ENCODE results near the gene A4GALT.
A peak's percentile ranks its signal among the peaks of the same experiment; 100 is the strongest.

Gene A4GALT

DNA sequence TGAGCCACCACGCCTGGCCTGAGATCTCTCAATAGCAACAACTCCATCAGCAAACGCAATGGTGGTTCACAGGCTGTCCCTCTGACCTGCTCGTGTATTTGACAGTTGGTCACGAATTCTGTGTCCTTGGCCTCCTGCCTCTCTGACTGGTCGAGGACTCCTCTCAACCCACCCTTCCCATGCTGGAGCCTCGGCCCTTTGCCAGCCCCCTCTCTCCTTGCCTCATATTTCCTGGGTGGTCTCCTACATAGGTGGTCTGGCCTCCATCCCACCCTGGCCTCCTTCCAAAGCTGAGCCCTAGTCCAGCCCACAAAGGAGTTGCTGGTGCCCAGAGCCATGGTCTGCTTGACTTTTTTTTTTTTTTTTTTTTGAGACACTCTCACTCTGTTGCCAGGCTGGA lies 11.4 kb upstream of the A4GALT start:
- H3K4me3 ChIP-seq (ENCODE audit: low read depth, low read length): no peak overlapping the region
- no peak for DNase-seq (ENCODE audit: low read depth)
- TF ChIP-seq, protein P1, sequence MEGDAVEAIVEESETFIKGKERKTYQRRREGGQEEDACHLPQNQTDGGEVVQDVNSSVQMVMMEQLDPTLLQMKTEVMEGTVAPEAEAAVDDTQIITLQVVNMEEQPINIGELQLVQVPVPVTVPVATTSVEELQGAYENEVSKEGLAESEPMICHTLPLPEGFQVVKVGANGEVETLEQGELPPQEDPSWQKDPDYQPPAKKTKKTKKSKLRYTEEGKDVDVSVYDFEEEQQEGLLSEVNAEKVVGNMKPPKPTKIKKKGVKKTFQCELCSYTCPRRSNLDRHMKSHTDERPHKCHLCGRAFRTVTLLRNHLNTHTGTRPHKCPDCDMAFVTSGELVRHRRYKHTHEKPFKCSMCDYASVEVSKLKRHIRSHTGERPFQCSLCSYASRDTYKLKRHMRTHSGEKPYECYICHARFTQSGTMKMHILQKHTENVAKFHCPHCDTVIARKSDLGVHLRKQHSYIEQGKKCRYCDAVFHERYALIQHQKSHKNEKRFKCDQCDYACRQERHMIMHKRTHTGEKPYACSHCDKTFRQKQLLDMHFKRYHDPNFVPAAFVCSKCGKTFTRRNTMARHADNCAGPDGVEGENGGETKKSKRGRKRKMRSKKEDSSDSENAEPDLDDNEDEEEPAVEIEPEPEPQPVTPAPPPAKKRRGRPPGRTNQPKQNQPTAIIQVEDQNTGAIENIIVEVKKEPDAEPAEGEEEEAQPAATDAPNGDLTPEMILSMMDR (conservative IDR thresholded peaks at IDR 0.05; ENCODE audit: low read depth, low read length): no peak

DNA sequence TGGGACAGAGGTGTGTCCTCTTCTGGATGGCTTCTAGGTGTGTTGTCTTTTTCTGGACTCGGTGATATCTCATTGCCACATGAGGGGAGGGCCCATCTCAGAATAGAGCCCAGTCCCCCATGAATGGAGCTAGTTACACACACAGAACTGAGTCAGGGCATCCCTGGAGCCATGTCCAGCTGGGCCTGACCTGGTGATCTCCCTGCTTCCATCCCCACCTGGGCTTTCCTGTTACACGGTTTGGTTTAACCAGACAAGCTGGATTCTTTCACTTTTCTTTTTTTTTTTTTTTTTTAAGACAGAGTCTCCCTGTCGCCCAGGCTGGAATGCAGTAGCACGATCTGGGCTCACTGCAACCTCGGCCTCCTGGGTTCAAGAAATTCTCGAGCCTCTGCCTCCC lies 6.1 kb upstream of the A4GALT start:
- TF ChIP-seq, protein P1 (conservative IDR thresholded peaks at IDR 0.05; ENCODE audit: low read depth, low read length): no peak
- DNase-seq (ENCODE audit: low read depth): no peak
- H3K4me3 ChIP-seq (ENCODE audit: low read depth, low read length): no peak overlapping the region

DNA sequence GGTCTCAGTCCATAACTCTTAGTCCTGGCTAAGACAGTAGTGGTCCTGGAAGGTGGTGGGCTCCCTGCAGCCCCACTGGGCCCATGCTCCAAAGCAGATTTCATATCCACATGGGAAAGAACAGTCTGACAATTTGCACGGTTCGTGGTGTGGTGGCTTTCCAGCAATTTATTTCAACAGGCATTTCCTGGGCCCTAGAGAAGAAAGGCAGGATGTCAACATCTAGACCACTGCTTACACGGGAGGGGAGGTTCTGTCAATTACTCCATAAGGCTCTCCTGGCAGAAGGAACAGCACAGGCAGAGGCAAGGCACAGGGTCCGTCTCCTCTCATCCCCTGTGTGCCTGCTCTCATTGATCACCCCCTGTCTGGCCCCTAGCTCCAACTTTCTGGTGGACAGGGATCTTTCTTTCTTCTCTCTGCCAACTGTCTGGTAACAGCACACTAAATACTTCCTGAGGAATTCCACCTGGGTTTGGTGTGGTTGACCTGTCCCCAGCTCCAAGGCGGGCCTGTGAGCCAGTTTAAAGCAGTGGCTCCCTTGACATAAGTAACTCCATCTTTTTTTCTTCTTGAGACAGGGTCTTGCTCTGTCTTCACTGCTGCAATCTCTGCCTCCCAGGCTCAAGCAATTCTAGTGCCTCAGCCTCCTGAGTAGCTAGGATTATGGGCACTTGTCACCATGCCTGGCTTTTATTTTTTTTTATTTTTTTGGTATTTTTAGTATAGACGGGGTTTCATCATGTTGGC lies 5.1 kb upstream of the A4GALT start:
- H3K4me3 ChIP-seq (ENCODE audit: low read depth, low read length): no peak overlapping the region
- TF ChIP-seq, protein P1 (conservative IDR thresholded peaks at IDR 0.05; ENCODE audit: low read depth, low read length): no peak
- peak; percentile 48 for DNase-seq (ENCODE audit: low read depth)

DNA sequence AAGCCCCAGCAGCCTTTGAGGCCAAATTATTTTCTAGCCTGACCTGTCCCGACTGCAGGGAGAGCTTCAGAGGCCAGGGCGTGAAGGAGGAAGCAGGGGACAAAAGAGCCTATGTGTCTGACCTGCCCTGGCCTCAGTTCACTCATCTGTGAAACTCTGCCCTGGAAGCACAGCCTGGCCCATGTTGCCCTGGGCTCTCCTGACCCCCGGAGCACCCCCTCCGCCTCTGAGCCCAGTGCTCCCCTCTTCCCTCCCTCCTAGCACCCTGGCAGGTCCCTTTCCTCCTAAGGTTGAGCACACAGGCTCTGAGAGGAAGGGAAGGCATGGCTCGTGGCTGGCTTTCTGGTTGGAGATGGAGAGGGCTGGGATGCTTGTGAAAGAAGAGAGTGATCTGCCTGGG lies 3.4 kb upstream of the A4GALT start:
- TF ChIP-seq, protein P1 (conservative IDR thresholded peaks at IDR 0.05; ENCODE audit: low read depth, low read length): no peak

DNA sequence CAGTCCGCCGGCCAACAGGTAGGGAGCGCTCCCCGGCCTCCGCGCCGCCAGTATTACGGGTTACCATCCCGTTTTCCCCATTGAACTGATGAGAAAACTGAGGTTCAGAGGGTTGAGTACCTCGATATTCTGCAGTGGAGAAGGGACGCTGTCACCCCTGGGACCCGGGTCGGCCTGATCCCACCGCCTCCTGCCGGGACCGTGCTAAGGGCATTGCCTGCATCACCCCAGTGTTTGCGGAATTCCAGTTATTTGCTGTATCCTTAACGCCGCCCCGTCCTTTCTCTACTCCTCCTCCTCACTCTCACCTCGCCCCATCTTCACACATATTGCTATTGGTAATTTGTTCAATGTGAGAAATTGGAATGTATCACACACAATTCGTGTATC lies 370 bp upstream of the A4GALT start:
- peak overlapping the region; percentile 66 for H3K4me3 ChIP-seq (ENCODE audit: low read depth, low read length)
- TF ChIP-seq, protein P1 (conservative IDR thresholded peaks at IDR 0.05; ENCODE audit: low read depth, low read length): no peak

More for the DNA sequence above, 3.4 kb upstream of the A4GALT start:
- H3K4me3 ChIP-seq (ENCODE audit: low read depth, low read length): no peak overlapping the region
- DNase-seq (ENCODE audit: low read depth): no peak

DNA sequence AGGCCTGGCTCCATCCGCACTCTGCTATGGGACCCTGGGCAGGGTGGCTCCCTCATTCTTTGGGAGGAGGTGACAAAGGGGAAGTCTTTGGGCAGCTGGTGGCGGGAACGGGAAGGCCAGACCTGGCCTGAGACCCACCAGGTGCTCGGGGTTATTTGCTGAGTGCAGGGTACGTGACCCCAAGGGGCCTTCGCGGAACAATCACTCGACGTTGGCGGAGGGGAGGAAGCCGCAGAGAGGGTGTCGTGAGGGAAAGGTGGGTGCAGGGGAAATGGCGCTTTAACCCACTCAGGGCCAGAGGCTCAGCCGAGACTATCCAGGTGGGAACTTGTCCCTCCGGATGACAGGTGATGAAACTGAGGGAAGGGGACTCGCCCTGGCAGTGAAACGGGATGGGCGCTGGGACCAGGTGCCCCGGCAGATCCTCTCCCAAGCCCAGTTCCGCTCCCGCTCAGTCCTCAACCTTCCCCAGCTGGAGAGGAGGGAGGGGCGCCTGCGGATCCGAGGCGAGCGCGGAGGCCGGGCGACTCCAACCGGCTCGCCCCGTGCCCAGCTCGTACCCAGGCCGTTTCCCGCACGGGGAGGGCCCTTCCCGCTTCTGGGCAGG lies 911 bp downstream of the A4GALT start:
- H3K4me3 ChIP-seq (ENCODE audit: low read depth, low read length): peak overlapping the region; percentile 66
- no peak for DNase-seq (ENCODE audit: low read depth)
- TF ChIP-seq, protein P1 (conservative IDR thresholded peaks at IDR 0.05; ENCODE audit: low read depth, low read length): no peak

More for the DNA sequence above, 370 bp upstream of the A4GALT start:
- DNase-seq (ENCODE audit: low read depth): no peak

DNA sequence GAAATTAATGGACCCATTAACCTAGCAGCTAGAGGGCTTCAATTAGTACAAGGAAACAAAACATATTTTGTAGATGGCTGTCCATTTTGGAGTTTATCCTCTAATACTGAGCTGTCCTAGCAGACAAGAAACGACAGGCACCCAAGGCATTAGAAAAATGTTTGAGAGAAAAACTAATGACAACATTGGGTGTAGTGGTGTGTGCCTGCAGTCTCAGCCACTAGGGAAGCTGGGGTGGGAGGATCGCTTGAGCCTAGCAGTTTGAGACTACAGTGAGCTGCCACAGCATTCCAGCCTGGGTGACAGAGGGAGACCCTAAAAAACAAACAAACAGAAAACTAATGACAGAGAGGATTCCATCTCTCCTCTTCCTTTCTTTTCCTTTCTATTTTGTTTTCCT lies 1.5 kb downstream of the A4GALT start:
- H3K4me3 ChIP-seq (ENCODE audit: low read depth, low read length): peak overlapping the region; percentile 66
- TF ChIP-seq, protein P1 (conservative IDR thresholded peaks at IDR 0.05; ENCODE audit: low read depth, low read length): no peak
- no peak for DNase-seq (ENCODE audit: low read depth)
